Natural killer cell (primary cell): Measurements from ENCODE around the gene SYT14. TPM values are rescaled to one million over a fixed set of nuclear protein-coding genes. Genes with fewer than 3 reads are reported as not detected.

ENCODE experiments used
- ATAC-seq, 3 donors: fragments of 150-1000 bp in 2 of 3; fragments of 200-7000 bp in 1 of 3; cut with Tn5 transposase; 1 replicate in 1 of 3; 2 replicates in 2 of 3; pipeline ENCODE4 v1.10.0; 2021; ENCODE audit warnings: mild to moderate bottlenecking in 2 of 3, moderate library complexity in 2 of 3
- DNase-seq, 2 donors: peaks; one replicate each; pipeline versions ENCODE4 v3.0.0 to v3.0.0-alpha.2; 2013 to 2021; ENCODE audit warnings: mixed read lengths in 1 of 2
- H3K27ac ChIP-seq: one replicate; pipeline ENCODE4 v1.5.1; 2013; ENCODE audit warnings: mild to moderate bottlenecking, low read length
- H3K27me3 ChIP-seq: one replicate; pipeline ENCODE4 v1.6.1; 2013; ENCODE audit warnings: low read length; ENCODE audit not compliant: control insufficient read depth, insufficient read depth
- H3K36me3 ChIP-seq: one replicate; pipeline ENCODE4 v1.6.1; 2013; ENCODE audit warnings: low read length; ENCODE audit not compliant: control insufficient read depth, insufficient read depth
- H3K4me1 ChIP-seq: one replicate; pipeline ENCODE4 v1.6.1; 2013; ENCODE audit warnings: low read length; ENCODE audit not compliant: control insufficient read depth, insufficient read depth
- H3K4me3 ChIP-seq: one replicate; pipeline ENCODE4 v1.5.1; 2013; ENCODE audit warnings: low read length
- H3K9me3 ChIP-seq: one replicate; pipeline ENCODE4 v1.6.1; 2013; ENCODE audit warnings: low read length; ENCODE audit not compliant: control insufficient read depth, insufficient read depth
- H3K27ac Mint-ChIP-seq, 2 donors: one replicate each; pipeline ENCODE4 v1.8.0; 2022; ENCODE audit warnings: mild to moderate bottlenecking in 2 of 2, mixed read lengths in 2 of 2, moderate library complexity in 1 of 2
- H3K27me3 Mint-ChIP-seq, 2 donors: one replicate each; pipeline ENCODE4 v1.8.0; 2022; ENCODE audit warnings: low read depth in 2 of 2, mixed read lengths in 2 of 2
- H3K36me3 Mint-ChIP-seq: one replicate; pipeline ENCODE4 v1.8.0; 2022; ENCODE audit warnings: mixed read lengths
- H3K4me1 Mint-ChIP-seq, 2 donors: one replicate each; pipeline ENCODE4 v1.8.0; 2022; ENCODE audit warnings: mixed read lengths in 2 of 2
- H3K4me3 Mint-ChIP-seq: one replicate; pipeline ENCODE4 v1.8.0; 2022; ENCODE audit warnings: mild to moderate bottlenecking, moderate library complexity, mixed read lengths
- H3K9me3 Mint-ChIP-seq, 2 donors: one replicate each; pipeline ENCODE4 v1.8.0; 2022; ENCODE audit warnings: mixed read lengths in 2 of 2
- WGBS: methylation state at CpG from one replicate; pipeline ENCODE4 v1.1.7; 2013; ENCODE audit warnings: missing lambda C conversion rate; ENCODE audit not compliant: insufficient coverage; 5-methylcytosine and 5-hydroxymethylcytosine counted together
- intact Hi-C: fragments of 100-400 bp; cut with micrococcal nuclease; formaldehyde crosslinking; loops from one replicate; pipeline ENCODE4 v1.14.2; 2022
- total RNA-seq, 4 donors: library from RNA; stranded (reverse); fragments of 120-200 nt in 1 of 4; gene quantifications; one replicate each; pipeline versions ENCODE4 v1.2.3 to v1.2.4, GENCODE V29; 2013 to 2022
- TF ChIP-seq, protein P1 (sequence below): fragments of 200-600 bp; IDR thresholded peaks from one replicate; pipeline ENCODE4 v1.8.0; 2022; ENCODE audit warnings: antibody characterized with exemption

The SYT14 gene
- total RNA-seq, 3 donors from 2014 or later (not counting 1 experiment from before 2014, with no cell fraction given): not detected

DNA sequence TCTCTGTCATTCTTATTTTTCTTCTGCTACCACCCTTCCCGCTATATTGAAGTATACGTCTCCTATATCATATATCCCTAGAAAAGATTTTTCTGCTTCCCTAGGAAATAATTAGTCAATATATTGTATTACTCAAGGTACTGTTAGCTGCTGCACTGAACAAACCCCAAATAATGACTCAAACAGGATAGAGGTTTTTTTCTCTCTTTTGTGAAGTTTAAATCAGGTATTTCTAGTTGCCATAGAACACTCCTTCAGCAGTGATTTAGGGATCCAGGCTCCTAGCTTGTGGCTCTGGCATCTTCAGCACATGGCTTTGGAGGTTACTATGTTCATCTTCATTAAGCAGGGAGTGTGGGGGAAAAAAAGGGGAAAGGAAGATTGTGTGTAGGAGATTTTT, 18.1 kb downstream of the SYT14 start:
- Mint-ChIP-seq H3K27me3 (peaks cover 6% of the 10 kb centered on the region in 2 donors), H3K4me3 (no peak overlapping the region), H3K27ac (no peak overlapping the region), H3K36me3 (no peaks in the 10 kb centered on the region), H3K4me1 (no peaks in the 10 kb centered on the region), H3K9me3 (no peaks in the 10 kb centered on the region)
- Histone ChIP-seq H3K27me3 (no peaks in the 10 kb centered on the region), H3K9me3 (no peaks in the 10 kb centered on the region), H3K4me1 (no peaks in the 10 kb centered on the region), H3K4me3 (no peak overlapping the region), H3K36me3 (no peaks in the 10 kb centered on the region), H3K27ac (no peak overlapping the region)
- WGBS: 60% methylated on average over 1 of the region's 2 CpGs
- no peak for DNase-seq
- ATAC-seq: no peak
- TF ChIP-seq, protein P1, sequence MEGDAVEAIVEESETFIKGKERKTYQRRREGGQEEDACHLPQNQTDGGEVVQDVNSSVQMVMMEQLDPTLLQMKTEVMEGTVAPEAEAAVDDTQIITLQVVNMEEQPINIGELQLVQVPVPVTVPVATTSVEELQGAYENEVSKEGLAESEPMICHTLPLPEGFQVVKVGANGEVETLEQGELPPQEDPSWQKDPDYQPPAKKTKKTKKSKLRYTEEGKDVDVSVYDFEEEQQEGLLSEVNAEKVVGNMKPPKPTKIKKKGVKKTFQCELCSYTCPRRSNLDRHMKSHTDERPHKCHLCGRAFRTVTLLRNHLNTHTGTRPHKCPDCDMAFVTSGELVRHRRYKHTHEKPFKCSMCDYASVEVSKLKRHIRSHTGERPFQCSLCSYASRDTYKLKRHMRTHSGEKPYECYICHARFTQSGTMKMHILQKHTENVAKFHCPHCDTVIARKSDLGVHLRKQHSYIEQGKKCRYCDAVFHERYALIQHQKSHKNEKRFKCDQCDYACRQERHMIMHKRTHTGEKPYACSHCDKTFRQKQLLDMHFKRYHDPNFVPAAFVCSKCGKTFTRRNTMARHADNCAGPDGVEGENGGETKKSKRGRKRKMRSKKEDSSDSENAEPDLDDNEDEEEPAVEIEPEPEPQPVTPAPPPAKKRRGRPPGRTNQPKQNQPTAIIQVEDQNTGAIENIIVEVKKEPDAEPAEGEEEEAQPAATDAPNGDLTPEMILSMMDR: no peak
- intact Hi-C loops: no loop called here

DNA sequence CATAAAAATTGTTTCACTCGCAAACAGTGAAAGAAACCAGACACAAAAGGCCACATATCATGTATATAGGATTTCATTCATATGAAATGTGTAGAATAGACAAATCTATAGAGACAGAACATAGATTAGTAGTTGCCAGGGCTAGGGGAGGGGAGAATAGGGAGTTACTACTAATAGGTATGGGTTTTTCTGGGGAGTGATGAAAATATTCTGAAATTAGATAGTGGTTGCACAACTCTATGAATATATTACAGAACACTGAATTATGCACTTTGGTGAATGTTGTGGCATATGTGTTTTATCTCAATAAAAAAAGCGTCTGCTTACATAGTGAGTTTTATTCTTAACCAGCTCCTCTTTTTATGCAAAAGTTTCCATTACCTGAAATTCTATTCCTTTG, 21.6 kb downstream of the SYT14 start:
- Mint-ChIP-seq H3K27me3 (peaks cover 0 to 9% of the 10 kb centered on the region in 2 donors), H3K4me3 (no peak overlapping the region), H3K4me1 (no peaks in the 10 kb centered on the region), H3K27ac (no peak overlapping the region), H3K36me3 (no peaks in the 10 kb centered on the region), H3K9me3 (peaks cover 0 to 2% of the 10 kb centered on the region in 2 donors)
- Histone ChIP-seq H3K4me1 (no peaks in the 10 kb centered on the region), H3K9me3 (no peaks in the 10 kb centered on the region), H3K27ac (no peak overlapping the region), H3K4me3 (no peak overlapping the region), H3K27me3 (no peaks in the 10 kb centered on the region), H3K36me3 (no peaks in the 10 kb centered on the region)
- intact Hi-C loops: no loop called here
- no CpG with 5 or more reads among the region's 2 CpGs for WGBS
- TF ChIP-seq, protein P1: no peak
- DNase-seq (no peak), ATAC-seq (no peak)

DNA sequence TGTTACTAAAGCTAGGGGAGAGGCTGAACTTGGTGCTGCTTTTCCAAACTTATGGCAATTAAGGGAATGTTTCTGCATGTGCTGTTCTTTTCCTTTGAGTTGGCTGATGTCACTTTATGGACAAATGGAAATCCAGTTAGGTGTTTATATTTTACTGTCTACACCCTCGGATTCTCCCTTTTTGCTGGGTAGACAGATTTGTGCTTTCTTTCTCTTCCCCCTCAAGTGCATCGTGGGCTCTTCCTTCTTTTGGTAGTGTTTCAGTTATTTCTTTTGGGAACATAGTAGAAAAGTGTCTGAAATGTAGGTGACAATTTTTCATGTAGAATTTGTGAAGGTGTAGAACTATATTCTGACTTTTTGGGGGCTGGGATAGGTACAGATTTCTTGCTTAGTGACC, 22.9 kb downstream of the SYT14 start:
- no peaks in the 10 kb centered on the region for H3K36me3 Mint-ChIP-seq
- no peak overlapping the region for H3K27ac Mint-ChIP-seq
- Histone ChIP-seq H3K36me3 (no peaks in the 10 kb centered on the region), H3K4me1 (no peaks in the 10 kb centered on the region), H3K27ac (no peak overlapping the region), H3K9me3 (no peaks in the 10 kb centered on the region), H3K27me3 (no peaks in the 10 kb centered on the region), H3K4me3 (no peak overlapping the region)
- no CpG with 5 or more reads among the region's 2 CpGs for WGBS
- no peak overlapping the region for H3K4me3 Mint-ChIP-seq
- DNase-seq (no peak), ATAC-seq (no peak)
- H3K27me3 Mint-ChIP-seq: peaks cover 0 to 9% of the 10 kb centered on the region in 2 donors
- intact Hi-C loops: no loop called here
- no peaks in the 10 kb centered on the region for H3K4me1 Mint-ChIP-seq
- peaks cover 0 to 2% of the 10 kb centered on the region in 2 donors for H3K9me3 Mint-ChIP-seq
- TF ChIP-seq, protein P1: no peak

DNA sequence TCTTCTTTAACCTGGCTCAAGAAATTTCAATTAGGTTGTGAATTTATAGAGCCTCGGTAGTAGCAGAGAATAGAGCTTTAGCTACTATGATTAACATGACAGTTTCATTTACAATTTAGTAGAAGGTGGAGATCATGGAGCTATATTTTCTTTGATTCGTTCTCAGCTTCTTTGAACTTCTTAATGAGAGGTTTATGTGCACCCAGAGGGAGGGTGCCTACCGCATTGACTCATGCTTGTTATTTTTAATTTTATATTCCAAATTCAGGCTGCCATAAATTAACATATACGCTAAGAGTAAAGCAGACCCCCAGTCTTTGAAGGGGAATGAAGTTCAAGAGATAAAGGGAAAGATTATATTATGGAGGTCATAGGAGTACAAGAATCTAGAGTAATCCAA, 24.4 kb downstream of the SYT14 start:
- no peak overlapping the region for H3K27ac ChIP-seq
- no peak overlapping the region for H3K4me3 Mint-ChIP-seq

More for the DNA sequence above, 24.4 kb downstream of the SYT14 start:
- intact Hi-C loops: no loop called here
- Mint-ChIP-seq H3K4me1 (no peaks in the 10 kb centered on the region), H3K27me3 (peaks cover 0 to 9% of the 10 kb centered on the region in 2 donors), H3K27ac (no peak overlapping the region), H3K36me3 (no peaks in the 10 kb centered on the region), H3K9me3 (peaks cover 2 to 3% of the 10 kb centered on the region in 2 donors)
- H3K9me3 ChIP-seq: no peaks in the 10 kb centered on the region
- WGBS: 83% methylated on average over 3 of the region's 4 CpGs
- DNase-seq (no peak), ATAC-seq (no peak)
- H3K4me3 ChIP-seq: no peak overlapping the region
- TF ChIP-seq, protein P1: no peak
- no peaks in the 10 kb centered on the region for H3K27me3 ChIP-seq
- H3K4me1 ChIP-seq: no peaks in the 10 kb centered on the region
- no peaks in the 10 kb centered on the region for H3K36me3 ChIP-seq
